CD4-positive, alpha-beta T cell (primary cell): ENCODE data around the gene PRDM13. TPM values are rescaled to one million over a fixed set of nuclear protein-coding genes. Genes with fewer than 3 reads are reported as not detected.

ENCODE experiments used
- ATAC-seq: fragments of 200-7000 bp; cut with Tn5 transposase; one replicate; pipeline ENCODE4 v1.10.0; 2022; ENCODE audit warnings: mild to moderate bottlenecking; ENCODE audit not compliant: poor library complexity
- CTCF ChIA-PET: fragments of 350-600 bp; sonication (Branson Sonifier 250); formaldehyde crosslinking; loops from one replicate; lab custom pipeline; 2021; ENCODE audit warnings: antibody characterized with exemption, inconsistent platforms; lab: Charles Lee
- POLR2A ChIA-PET: fragments of 350-600 bp; sonication (Branson Sonifier 250); formaldehyde crosslinking; loops from one replicate; lab custom pipeline; 2021; ENCODE audit warnings: antibody characterized with exemption, inconsistent platforms; lab: Charles Lee
- DNase-seq, 14 experiments: peaks; one replicate each; pipeline ENCODE4 v3.0.0-alpha.2; 2013 to 2020; ENCODE audit warnings: mixed read lengths in 2 of 14
- H3K27ac ChIP-seq, 2 donors: one replicate each; pipeline versions ENCODE4 v1.5.1 to v1.7.0; 2013; ENCODE audit warnings: low read length in 2 of 2, low read depth in 1 of 2, mild to moderate bottlenecking in 1 of 2
- H3K27me3 ChIP-seq, 2 experiments: 1 replicate in 1 of 2; 2 replicates in 1 of 2; pipeline versions ENCODE4 v1.6.1 to v1.7.0; 2013; ENCODE audit warnings: low read length in 2 of 2, control low read depth in 1 of 2, mild to moderate bottlenecking in 1 of 2, moderate library complexity in 1 of 2; ENCODE audit not compliant: insufficient read depth in 2 of 2, control insufficient read depth in 1 of 2
- H3K36me3 ChIP-seq: one replicate; pipeline ENCODE4 v1.6.1; 2013; ENCODE audit warnings: low read length, control low read depth; ENCODE audit not compliant: insufficient read depth
- H3K4me1 ChIP-seq: one replicate; pipeline ENCODE4 v1.6.1; 2013; ENCODE audit warnings: low read length, control low read depth; ENCODE audit not compliant: insufficient read depth
- H3K4me3 ChIP-seq: one replicate; pipeline ENCODE4 v1.5.1; 2013; ENCODE audit warnings: mild to moderate bottlenecking, low read length, moderate library complexity
- H3K9me3 ChIP-seq, 2 experiments: 1 replicate in 1 of 2; 2 replicates in 1 of 2; pipeline versions ENCODE4 v1.6.1 to v1.7.0; 2013; ENCODE audit warnings: low read length in 2 of 2, mild to moderate bottlenecking in 2 of 2, control low read depth in 1 of 2, moderate library complexity in 1 of 2; ENCODE audit not compliant: control insufficient read depth in 1 of 2, insufficient read depth in 1 of 2
- H3K27ac Mint-ChIP-seq: one replicate; pipeline ENCODE4 v1.8.0; 2020; ENCODE audit warnings: mixed read lengths
- H3K27me3 Mint-ChIP-seq: one replicate; pipeline ENCODE4 v1.8.0; 2021; ENCODE audit warnings: mixed read lengths
- H3K36me3 Mint-ChIP-seq: one replicate; pipeline ENCODE4 v1.8.0; 2021; ENCODE audit warnings: low read depth, mixed read lengths
- H3K4me1 Mint-ChIP-seq: one replicate; pipeline ENCODE4 v1.8.0; 2021; ENCODE audit warnings: low read depth, mixed read lengths
- H3K4me3 Mint-ChIP-seq: one replicate; pipeline ENCODE4 v1.8.0; 2020; ENCODE audit warnings: mild to moderate bottlenecking, mixed read lengths
- H3K9me3 Mint-ChIP-seq: one replicate; pipeline ENCODE4 v1.8.0; 2020; ENCODE audit warnings: mixed read lengths
- CTCF ChIP-seq: fragments of 200-600 bp; IDR thresholded peaks from one replicate; pipeline ENCODE4 v1.8.0; 2022; ENCODE audit warnings: antibody characterized with exemption, mild to moderate bottlenecking
- intact Hi-C, 2 experiments: fragments of 100-400 bp; cut with DNase I in 1 of 2; cut with micrococcal nuclease in 1 of 2; formaldehyde crosslinking; loops; one replicate each; pipeline versions ENCODE4 v1.15.1 to v1.9.0; 2023 to 2025; cut with DNase I, micrococcal nuclease
- total RNA-seq, 174 experiments: library from RNA in 2 of 174; stranded (reverse) in 2 of 174; gene quantifications; one replicate each; pipeline ENCODE4 v1.2.3 and lab custom pipeline; 2021 to 2026

Gene PRDM13
- total RNA-seq, 2 experiments from 2014 or later, result not detected

GRCh38 chr6:99602520-99603420, 3.9 kb upstream of the PRDM13 start:
- Mint-ChIP-seq H3K27ac (no peak overlapping the region), H3K36me3 (no peaks in the 10 kb centered on the region), H3K9me3 (no peaks in the 10 kb centered on the region), H3K4me3 (peak overlapping the region; percentile 59), H3K4me1 (peaks cover 37% of the 10 kb centered on the region), H3K27me3 (peaks cover 98% of the 10 kb centered on the region)
- CTCF ChIA-PET, result interaction anchor here (1.8 kb wide), 1 partner anchor 14 kb away, joined by 7 read pairs; no protein-coding TSS in a partner anchor
- DNase-seq (peak in 1 of 14 experiments; percentile 24), ATAC-seq (no peak)
- Histone ChIP-seq H3K4me1 (peaks cover 51% of the 10 kb centered on the region), H3K27ac (no peak overlapping the region), H3K9me3 (peaks cover 0 to 40% of the 10 kb centered on the region in 2 experiments), H3K27me3 (peaks cover 74 to 96% of the 10 kb centered on the region in 2 experiments), H3K36me3 (no peaks in the 10 kb centered on the region), H3K4me3 (peak overlapping the region; percentile 21)
- POLR2A ChIA-PET, result no interaction called here
- intact Hi-C loops, result no loop called here
- no peak for TF ChIP-seq CTCF

- intact Hi-C loops, result no loop called here
- no peak overlapping the region for H3K27ac ChIP-seq
- H3K27me3 ChIP-seq, result peaks cover 80 to 96% of the 10 kb centered on the region in 2 experiments
- Mint-ChIP-seq H3K36me3 (no peaks in the 10 kb centered on the region), H3K27me3 (peaks cover 98% of the 10 kb centered on the region), H3K4me3 (peak overlapping the region; percentile 66), H3K9me3 (no peaks in the 10 kb centered on the region), H3K27ac (no peak overlapping the region), H3K4me1 (peaks cover 44% of the 10 kb centered on the region)
- H3K36me3 ChIP-seq, result no peaks in the 10 kb centered on the region
- TF ChIP-seq CTCF, result no peak
- DNase-seq (peak in 3 of 14 experiments; percentile 25 to 51 (median 47)), ATAC-seq (peak; percentile 45)
- ChIA-PET CTCF (interaction anchor here (1.8 kb wide), 1 partner anchor 15 kb away, joined by 7 read pairs; no protein-coding TSS in a partner anchor), POLR2A (interaction anchor here (1.2 kb wide), 1 partner anchor 15 kb away, joined by 4 read pairs; no protein-coding TSS in a partner anchor)
- H3K9me3 ChIP-seq, result peaks cover 1 to 48% of the 10 kb centered on the region in 2 experiments
- H3K4me1 ChIP-seq, result peaks cover 59% of the 10 kb centered on the region
- H3K4me3 ChIP-seq, result peak overlapping the region; percentile 37
Measured at GRCh38 chr6:99603421-99604165, 3.0 kb upstream of the PRDM13 start.
